ENCODE data around the gene SPECC1. TPM values are rescaled to one million over a fixed set of nuclear protein-coding genes. Genes with fewer than 3 reads are reported as not detected.

Gene SPECC1
- total and polyA plus RNA-seq, 2 of the 13 experiments (the other 11 are each of a cell fraction or from before 2014, with no cell fraction given), result 2.3 to 6.9 TPM

DNA sequence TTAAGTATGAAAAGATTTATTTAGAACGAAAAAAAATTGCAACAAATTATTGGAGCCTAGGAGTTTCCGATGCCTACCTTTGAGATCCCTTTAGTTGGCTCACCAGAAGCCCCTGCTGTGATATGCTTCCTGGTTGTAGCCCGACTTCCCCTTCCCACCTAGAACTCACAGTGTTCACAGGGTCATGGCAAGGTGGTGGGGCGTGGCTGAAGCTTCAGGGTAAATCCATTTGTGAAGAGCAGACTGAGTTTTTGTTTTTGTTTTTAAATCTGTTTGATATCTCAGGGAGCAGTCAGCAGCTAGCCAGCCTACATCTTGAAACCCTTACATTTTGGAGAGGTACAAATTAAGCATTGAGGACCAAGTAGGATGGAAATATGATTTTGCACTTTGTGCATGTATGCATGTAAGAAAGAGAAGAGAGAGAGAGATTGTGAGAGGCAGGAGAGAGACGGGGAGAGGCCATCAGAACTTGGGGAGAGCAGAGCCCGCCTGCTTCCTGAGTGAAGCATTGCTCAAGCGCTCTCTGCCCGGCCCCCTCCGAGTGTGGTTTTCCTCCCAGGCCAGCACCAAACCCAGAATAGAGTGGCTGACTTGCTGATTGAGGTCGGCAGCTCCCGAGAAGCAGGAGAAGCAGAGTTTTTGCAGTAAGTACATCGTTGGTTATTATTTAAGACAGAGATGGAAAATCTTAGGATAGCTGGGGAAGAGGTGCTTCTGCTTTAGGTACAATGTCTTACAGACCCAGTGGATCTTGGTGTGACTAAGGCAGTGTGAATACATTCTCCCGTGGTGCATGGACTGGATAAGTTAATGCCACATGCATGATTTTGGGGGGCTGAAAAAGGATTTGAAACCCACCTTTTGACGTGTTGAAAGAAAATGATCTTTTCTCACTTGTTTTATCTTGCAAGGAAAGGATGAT is 64.2 kb downstream of the SPECC1 start:
- Histone ChIP-seq H3K4me3 (replicated peaks in 1 of 3; ENCODE audit: insufficient read depth in 1 of 3, low read depth in 2 of 3, low read length in 3 of 3) (no peak overlapping the region), H3K79me2 (ENCODE audit: insufficient read depth, low read length) (no peaks in the 10 kb centered on the region), H4K20me1 (ENCODE audit: insufficient read depth, low read length) (no peaks in the 10 kb centered on the region), H3K27me3 (ENCODE audit: control insufficient read depth in 1 of 2, insufficient read depth in 2 of 2, low read length in 2 of 2) (peaks cover 5 to 26% of the 10 kb centered on the region in 2 experiments), H2AFZ (ENCODE audit: low read length) (no peak overlapping the region), H3K9ac (ENCODE audit: insufficient read depth, low read depth, low read length) (no peak overlapping the region), H3K4me1 (ENCODE audit: insufficient read depth, low read length) (no peaks in the 10 kb centered on the region), H3K4me2 (ENCODE audit: low read depth, low read length) (no peak overlapping the region), H3K27ac (ENCODE audit: extremely low read length, insufficient read depth, low read length) (no peak overlapping the region), H3K36me3 (replicated peaks in 1 of 2; ENCODE audit: control insufficient read depth in 1 of 2, insufficient read depth in 2 of 2, low read length in 2 of 2) (no peaks in the 10 kb centered on the region), H3K9me3 (ENCODE audit: low read length) (no peaks in the 10 kb centered on the region)
- ChIA-PET CTCF (ENCODE audit: low intra/inter-chr PET ratio, low total read pairs) (no interaction called here), POLR2A (no interaction called here)
- ATAC-seq (no peak), DNase-seq (ENCODE audit: low spot score) (no peak), FAIRE-seq (no peak)
- WGBS (ENCODE audit: low lambda C conversion rate), result 4% methylated on average over 14 of the region's 14 CpGs
- TF ChIP-seq KDM5B (CRISPR knock-in tag; IDR thresholded peaks at IDR 0.05; ENCODE audit: borderline replicate concordance), result no peak
- TF ChIP-seq NKX3-1 (CRISPR knock-in tag; IDR thresholded peaks at IDR 0.05), result no peak
- intact Hi-C loops (cut with micrococcal nuclease; ENCODE audit: unreplicated experiment) (no loop called here), in situ Hi-C loops (cut with HindIII; ENCODE audit: extremely low pct_ligation_motif_present, low pct_unique_long_range_greater_than_20kb) (no loop called here)
- BruUV-seq (replicated peaks), result no TSS peak

DNA sequence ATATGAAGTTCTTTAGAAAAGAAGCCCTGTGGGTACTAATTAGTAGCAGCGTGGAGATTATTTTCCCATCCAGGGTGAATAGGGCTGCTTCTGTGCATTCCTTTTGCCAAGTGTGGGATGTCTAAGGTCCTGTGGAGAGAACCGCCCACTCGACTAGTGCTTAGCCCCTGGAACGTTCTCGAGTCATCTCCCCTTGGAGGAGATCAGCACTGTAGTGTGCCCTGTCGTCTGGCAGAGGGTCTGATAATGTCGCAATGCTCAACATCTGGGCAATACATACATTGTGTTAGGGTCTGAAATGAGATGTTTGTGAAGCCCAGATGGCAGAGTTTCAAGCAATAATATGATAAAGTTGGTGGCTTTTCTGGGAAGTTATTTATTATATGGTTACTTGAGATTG is 64.8 kb downstream of the SPECC1 start:
- Histone ChIP-seq H3K4me1 (ENCODE audit: insufficient read depth, low read length) (no peaks in the 10 kb centered on the region), H2AFZ (ENCODE audit: low read length) (no peak overlapping the region), H3K4me2 (ENCODE audit: low read depth, low read length) (no peak overlapping the region), H3K27ac (ENCODE audit: extremely low read length, insufficient read depth, low read length) (no peak overlapping the region), H3K79me2 (ENCODE audit: insufficient read depth, low read length) (no peaks in the 10 kb centered on the region), H3K36me3 (replicated peaks in 1 of 2; ENCODE audit: control insufficient read depth in 1 of 2, insufficient read depth in 2 of 2, low read length in 2 of 2) (no peaks in the 10 kb centered on the region), H4K20me1 (ENCODE audit: insufficient read depth, low read length) (no peaks in the 10 kb centered on the region), H3K4me3 (replicated peaks in 1 of 3; ENCODE audit: insufficient read depth in 1 of 3, low read depth in 2 of 3, low read length in 3 of 3) (no peak overlapping the region), H3K9me3 (ENCODE audit: low read length) (no peaks in the 10 kb centered on the region), H3K9ac (ENCODE audit: insufficient read depth, low read depth, low read length) (no peak overlapping the region), H3K27me3 (ENCODE audit: control insufficient read depth in 1 of 2, insufficient read depth in 2 of 2, low read length in 2 of 2) (peaks cover 5 to 26% of the 10 kb centered on the region in 2 experiments)
- ATAC-seq, result no peak
- in situ Hi-C loops (cut with HindIII; ENCODE audit: extremely low pct_ligation_motif_present, low pct_unique_long_range_greater_than_20kb), result no loop called here
- intact Hi-C loops (cut with micrococcal nuclease; ENCODE audit: unreplicated experiment), result no loop called here
- BruUV-seq (replicated peaks), result no TSS peak
- ChIA-PET CTCF (ENCODE audit: low intra/inter-chr PET ratio, low total read pairs) (no interaction called here), POLR2A (no interaction called here)
- FAIRE-seq, result no peak
- WGBS (ENCODE audit: low lambda C conversion rate), result 18% methylated on average over 6 of the region's 7 CpGs
- DNase-seq (ENCODE audit: low spot score), result no peak
- no peak for TF ChIP-seq ZBTB1 (CRISPR knock-in tag; IDR thresholded peaks at IDR 0.05; ENCODE audit: borderline replicate concordance)
- no peak for TF ChIP-seq CHCHD3 (CRISPR knock-in tag; IDR thresholded peaks at IDR 0.05)
- no peak for TF ChIP-seq ZNF780A (CRISPR knock-in tag; IDR thresholded peaks at IDR 0.05)
- TF ChIP-seq, protein P1, sequence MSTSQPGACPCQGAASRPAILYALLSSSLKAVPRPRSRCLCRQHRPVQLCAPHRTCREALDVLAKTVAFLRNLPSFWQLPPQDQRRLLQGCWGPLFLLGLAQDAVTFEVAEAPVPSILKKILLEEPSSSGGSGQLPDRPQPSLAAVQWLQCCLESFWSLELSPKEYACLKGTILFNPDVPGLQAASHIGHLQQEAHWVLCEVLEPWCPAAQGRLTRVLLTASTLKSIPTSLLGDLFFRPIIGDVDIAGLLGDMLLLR (CRISPR knock-in tag; IDR thresholded peaks at IDR 0.05), result no peak
- TF ChIP-seq, protein P2, sequence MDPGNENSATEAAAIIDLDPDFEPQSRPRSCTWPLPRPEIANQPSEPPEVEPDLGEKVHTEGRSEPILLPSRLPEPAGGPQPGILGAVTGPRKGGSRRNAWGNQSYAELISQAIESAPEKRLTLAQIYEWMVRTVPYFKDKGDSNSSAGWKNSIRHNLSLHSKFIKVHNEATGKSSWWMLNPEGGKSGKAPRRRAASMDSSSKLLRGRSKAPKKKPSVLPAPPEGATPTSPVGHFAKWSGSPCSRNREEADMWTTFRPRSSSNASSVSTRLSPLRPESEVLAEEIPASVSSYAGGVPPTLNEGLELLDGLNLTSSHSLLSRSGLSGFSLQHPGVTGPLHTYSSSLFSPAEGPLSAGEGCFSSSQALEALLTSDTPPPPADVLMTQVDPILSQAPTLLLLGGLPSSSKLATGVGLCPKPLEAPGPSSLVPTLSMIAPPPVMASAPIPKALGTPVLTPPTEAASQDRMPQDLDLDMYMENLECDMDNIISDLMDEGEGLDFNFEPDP (CRISPR knock-in tag; conservative IDR thresholded peaks at IDR 0.05), result no peak
- TF ChIP-seq SP1 (IDR thresholded peaks at IDR 0.05), result no peak
- no peak for TF ChIP-seq SP1 (CRISPR knock-in tag; IDR thresholded peaks at IDR 0.05)
- no peak for TF ChIP-seq HOXA3 (CRISPR knock-in tag; IDR thresholded peaks at IDR 0.05)
